ENCODE data around the gene GREB1L. TPM values are rescaled to one million over a fixed set of nuclear protein-coding genes. Genes with fewer than 3 reads are reported as not detected.

Gene GREB1L
- total and polyA plus RNA-seq, 2 donors (not counting 1 experiment from before 2014, with no cell fraction given): not detected

- 100% methylated on average over 4 of the region's 5 CpGs for WGBS (ENCODE audit: insufficient coverage)
- no peak for DNase-seq
- CTCF ChIA-PET: no interaction called here
Measured at GRCh38 chr18:21509062-21509461, 267.0 kb downstream of the GREB1L start.

GRCh38 chr18:21513292-21513691, 271.3 kb downstream of the GREB1L start:
- Histone ChIP-seq H2AFZ (ENCODE audit: insufficient read depth, low read depth, low read length, poor library complexity, severe bottlenecking) (no peak overlapping the region), H3K9me3 (ENCODE audit: control extremely low read depth in 1 of 3, control insufficient read depth in 2 of 3, insufficient read depth in 1 of 3, low read length in 2 of 3) (peaks cover 0 to 6% (median 0%) of the 10 kb centered on the region in 3 donors), H3K9ac (ENCODE audit: low read length) (no peak overlapping the region), H3K27ac (ENCODE audit: low read length in 2 of 2) (no peak overlapping the region), H3K4me1 (ENCODE audit: control insufficient read depth in 2 of 2, insufficient read depth in 2 of 2, low read length in 2 of 2) (no peaks in the 10 kb centered on the region), H3K36me3 (replicated peaks in 1 of 2; ENCODE audit: control extremely low read depth in 1 of 2, control insufficient read depth in 1 of 2, extremely low read depth in 1 of 2, insufficient read depth in 2 of 2, low read length in 1 of 2) (no peaks in the 10 kb centered on the region), H3K4me3 (ENCODE audit: control extremely low read depth in 1 of 5, extremely low read depth in 1 of 5, insufficient read depth in 1 of 5, low read depth in 2 of 5, low read length in 4 of 5) (no peak overlapping the region), H4K20me1 (ENCODE audit: control insufficient read depth, insufficient read depth, low read length, poor library complexity, severe bottlenecking) (no peaks in the 10 kb centered on the region), H3K27me3 (replicated peaks in 1 of 4; ENCODE audit: control extremely low read depth in 1 of 4, control insufficient read depth in 3 of 4, insufficient read depth in 4 of 4, low read length in 3 of 4) (no peaks in the 10 kb centered on the region), H3K4me2 (replicated peaks; ENCODE audit: low read depth, low read length, poor library complexity, severe bottlenecking) (no peak overlapping the region), H3K79me2 (ENCODE audit: control insufficient read depth, insufficient read depth, low read length) (no peaks in the 10 kb centered on the region)
- TF ChIP-seq EZH2 (IDR thresholded peaks at IDR 0.05; ENCODE audit: borderline replicate concordance, insufficient read depth, low read depth, low read length, poor library complexity, severe bottlenecking) (no peak), CTCF (IDR thresholded peaks at IDR 0.05) (no peak)
- Mint-ChIP-seq H3K27ac (no peak overlapping the region), H3K4me3 (no peak overlapping the region), H3K27me3 (no peaks in the 10 kb centered on the region), H3K9me3 (ENCODE audit: insufficient read depth) (no peaks in the 10 kb centered on the region), H3K4me1 (no peaks in the 10 kb centered on the region)
- ATAC-seq (ENCODE audit: low read depth) (no peak), DNase-seq (no peak)
- CTCF ChIA-PET: no interaction called here
- POLR2A ChIA-PET: no interaction called here
- WGBS (ENCODE audit: insufficient coverage): 100% methylated on average over 2 of the region's 2 CpGs
- intact Hi-C loops (cut with micrococcal nuclease): no loop called here

More at GRCh38 chr18:21509062-21509461, 267.0 kb downstream of the GREB1L start:
- no peaks in the 10 kb centered on the region for H3K4me1 Mint-ChIP-seq
- no peak for TF ChIP-seq EZH2 (IDR thresholded peaks at IDR 0.05; ENCODE audit: borderline replicate concordance, insufficient read depth, low read depth, low read length, poor library complexity, severe bottlenecking)
- TF ChIP-seq CTCF (IDR thresholded peaks at IDR 0.05): no peak
- H3K4me3 Mint-ChIP-seq: no peak overlapping the region
- Histone ChIP-seq H3K4me3 (ENCODE audit: control extremely low read depth in 1 of 5, extremely low read depth in 1 of 5, insufficient read depth in 1 of 5, low read depth in 2 of 5, low read length in 4 of 5) (no peak overlapping the region), H3K4me1 (ENCODE audit: control insufficient read depth in 2 of 2, insufficient read depth in 2 of 2, low read length in 2 of 2) (no peaks in the 10 kb centered on the region), H3K79me2 (ENCODE audit: control insufficient read depth, insufficient read depth, low read length) (no peaks in the 10 kb centered on the region), H3K9ac (ENCODE audit: low read length) (no peak overlapping the region), H3K27ac (ENCODE audit: low read length in 2 of 2) (no peak overlapping the region), H4K20me1 (ENCODE audit: control insufficient read depth, insufficient read depth, low read length, poor library complexity, severe bottlenecking) (no peaks in the 10 kb centered on the region), H3K27me3 (replicated peaks in 1 of 4; ENCODE audit: control extremely low read depth in 1 of 4, control insufficient read depth in 3 of 4, insufficient read depth in 4 of 4, low read length in 3 of 4) (no peaks in the 10 kb centered on the region), H3K9me3 (ENCODE audit: control extremely low read depth in 1 of 3, control insufficient read depth in 2 of 3, insufficient read depth in 1 of 3, low read length in 2 of 3) (peaks cover 0 to 6% (median 0%) of the 10 kb centered on the region in 3 donors), H2AFZ (ENCODE audit: insufficient read depth, low read depth, low read length, poor library complexity, severe bottlenecking) (no peak overlapping the region), H3K36me3 (replicated peaks in 1 of 2; ENCODE audit: control extremely low read depth in 1 of 2, control insufficient read depth in 1 of 2, extremely low read depth in 1 of 2, insufficient read depth in 2 of 2, low read length in 1 of 2) (no peaks in the 10 kb centered on the region), H3K4me2 (replicated peaks; ENCODE audit: low read depth, low read length, poor library complexity, severe bottlenecking) (no peak overlapping the region)
- intact Hi-C loops (cut with micrococcal nuclease): no loop called here
- no peak overlapping the region for H3K27ac Mint-ChIP-seq
- no peaks in the 10 kb centered on the region for H3K27me3 Mint-ChIP-seq
- POLR2A ChIA-PET: no interaction called here
- ATAC-seq (ENCODE audit: low read depth): no peak
- H3K9me3 Mint-ChIP-seq (ENCODE audit: insufficient read depth): no peaks in the 10 kb centered on the region

Data from B cell (primary cell).